Prostate gland (tissue), 2 donors: ENCODE data around the gene MED17. TPM values are rescaled to one million over a fixed set of nuclear protein-coding genes. Genes with fewer than 3 reads are reported as not detected.

Experiments used
- DNase-seq: peaks from one replicate; pipeline ENCODE4 v3.0.0-alpha.2; 2019; ENCODE audit warnings: low spot score
- H3K27ac ChIP-seq, 2 donors: fragments of 200-600 bp; sonication (generic); 2 replicates each; pipeline ENCODE4 v1.5.1; 2017 to 2019
- H3K27me3 ChIP-seq: fragments of 200-600 bp; sonication (generic); replicated peaks from 2 replicates; pipeline ENCODE4 v1.5.1; 2019; ENCODE audit not compliant: insufficient read depth
- H3K36me3 ChIP-seq, 2 donors: fragments of 200-600 bp; sonication (generic); 1 replicate in 1 of 2; 2 replicates in 1 of 2; pipeline versions ENCODE4 v1.5.1 to v1.8.1; 2017 to 2019
- H3K4me1 ChIP-seq: fragments of 200-600 bp; sonication (generic); replicated peaks from 2 replicates; pipeline ENCODE4 v1.5.1; 2019
- H3K4me3 ChIP-seq, 2 donors: fragments of 200-600 bp; sonication (generic); 2 replicates each; pipeline ENCODE4 v1.5.1; 2017 to 2019
- H3K9me3 ChIP-seq: fragments of 200-600 bp; sonication (generic); 2 replicates; pipeline ENCODE4 v1.5.1; 2017
- CTCF ChIP-seq, 4 experiments: fragments of 200-600 bp in 2 of 4; fragments of 450-650 bp in 2 of 4; sonication (generic) in 2 of 4; IDR thresholded peaks; 1 replicate in 3 of 4; 2 replicates in 1 of 4; pipeline ENCODE4 v1.5.1; 2016 to 2019; ENCODE audit warnings: antibody characterized with exemption in 4 of 4, mild to moderate bottlenecking in 2 of 4, moderate library complexity in 2 of 4
- POLR2A ChIP-seq: fragments of 450-650 bp; IDR thresholded peaks from one replicate; pipeline ENCODE4 v1.6.1; 2016; ENCODE audit warnings: antibody characterized with exemption, mild to moderate bottlenecking
- POLR2AphosphoS5 ChIP-seq: sonication (generic); formaldehyde crosslinking; IDR thresholded peaks from one replicate; pipeline ENCODE4 v1.6.1; 2017; ENCODE audit warnings: antibody characterized with exemption
- WGBS: methylation state at CpG from one replicate; pipeline ENCODE4 v1.1.5; 2018; 5-methylcytosine and 5-hydroxymethylcytosine counted together
- intact Hi-C: fragments of 100-400 bp; cut with DNase I; formaldehyde crosslinking; loops from one replicate; pipeline ENCODE4 v1.14.2; 2022
- total RNA-seq, 2 donors: library from RNA; depleted of rRNA; stranded (reverse); fragments of >200 nt; gene quantifications; one replicate each; pipeline ENCODE4 v1.1.0, GENCODE V29; 2016

MED17 gene
- total RNA-seq, 2 donors from 2014 or later, result 22.4 to 31.4 TPM

- H3K27ac ChIP-seq, result peak overlapping the region in 1 of 2 donors; percentile 72
- no peaks in the 10 kb centered on the region for H3K9me3 ChIP-seq
- no peaks in the 10 kb centered on the region for H3K36me3 ChIP-seq
- DNase-seq, result no peak
- H3K4me1 ChIP-seq, result peaks cover 7% of the 10 kb centered on the region
- no peak overlapping the region for H3K4me3 ChIP-seq
- intact Hi-C loops, result no loop called here
- TF ChIP-seq CTCF (IDR thresholded peaks at IDR 0.05) (no peak), POLR2A (no peak), POLR2AphosphoS5 (no peak)
- no peaks in the 10 kb centered on the region for H3K27me3 ChIP-seq
- WGBS, result 55% methylated on average over 2 of the region's 2 CpGs
Observed at GRCh38 chr11:93746101-93746500, 38.0 kb upstream of the MED17 start.

- Histone ChIP-seq H3K4me1 (peaks cover 7% of the 10 kb centered on the region), H3K4me3 (no peak overlapping the region), H3K9me3 (no peaks in the 10 kb centered on the region), H3K27ac (no peak overlapping the region), H3K27me3 (no peaks in the 10 kb centered on the region), H3K36me3 (no peaks in the 10 kb centered on the region)
- DNase-seq, result no peak
- TF ChIP-seq POLR2AphosphoS5 (no peak), CTCF (IDR thresholded peaks at IDR 0.05) (no peak), POLR2A (no peak)
- WGBS, result 83% methylated on average over 1 of the region's 1 CpG
- intact Hi-C loops, result no loop called here
Observed at GRCh38 chr11:93747122-93747521, 37.0 kb upstream of the MED17 start.

- no peak overlapping the region for H3K4me3 ChIP-seq
- H3K4me1 ChIP-seq, result peaks cover 3% of the 10 kb centered on the region
- intact Hi-C loops, result no loop called here
- WGBS, result 85% methylated on average over 1 of the region's 1 CpG
- H3K9me3 ChIP-seq, result no peaks in the 10 kb centered on the region
- TF ChIP-seq POLR2A (no peak), CTCF (IDR thresholded peaks at IDR 0.05) (no peak), POLR2AphosphoS5 (no peak)
- no peak overlapping the region for H3K27ac ChIP-seq
- no peaks in the 10 kb centered on the region for H3K27me3 ChIP-seq
- peaks cover 0 to 2% of the 10 kb centered on the region in 2 donors for H3K36me3 ChIP-seq
- DNase-seq, result no peak
Observed at GRCh38 chr11:93751001-93751400, 33.1 kb upstream of the MED17 start.

GRCh38 chr11:93753241-93753640 is 30.8 kb upstream of the MED17 start:
- 96% methylated on average over 2 of the region's 2 CpGs for WGBS
- Histone ChIP-seq H3K27me3 (no peaks in the 10 kb centered on the region), H3K9me3 (no peaks in the 10 kb centered on the region), H3K36me3 (peaks cover 0 to 7% of the 10 kb centered on the region in 2 donors), H3K4me1 (no peaks in the 10 kb centered on the region), H3K4me3 (no peak overlapping the region), H3K27ac (no peak overlapping the region)
- TF ChIP-seq POLR2A (no peak), POLR2AphosphoS5 (no peak)
- DNase-seq, result no peak
- intact Hi-C loops, result no loop called here

GRCh38 chr11:93756748-93757147 is 27.3 kb upstream of the MED17 start:
- intact Hi-C loops, result no loop called here
- H3K27me3 ChIP-seq, result no peaks in the 10 kb centered on the region
- TF ChIP-seq POLR2A (no peak), POLR2AphosphoS5 (no peak), CTCF (IDR thresholded peaks at IDR 0.05) (no peak)
- 88% methylated on average over 3 of the region's 3 CpGs for WGBS
- H3K4me1 ChIP-seq, result no peaks in the 10 kb centered on the region
- no peak overlapping the region for H3K27ac ChIP-seq
- H3K36me3 ChIP-seq, result peaks cover 0 to 12% of the 10 kb centered on the region in 2 donors
- no peaks in the 10 kb centered on the region for H3K9me3 ChIP-seq
- DNase-seq, result no peak
- H3K4me3 ChIP-seq, result no peak overlapping the region
